Right hindlimb (tissue), 1 donor: Measurements from ENCODE around the gene ELAVL4.

Experiments used
- DNase-seq: peaks from one replicate; pipeline ENCODE4 v3.0.0-alpha.2; 2018

ELAVL4 gene

DNA sequence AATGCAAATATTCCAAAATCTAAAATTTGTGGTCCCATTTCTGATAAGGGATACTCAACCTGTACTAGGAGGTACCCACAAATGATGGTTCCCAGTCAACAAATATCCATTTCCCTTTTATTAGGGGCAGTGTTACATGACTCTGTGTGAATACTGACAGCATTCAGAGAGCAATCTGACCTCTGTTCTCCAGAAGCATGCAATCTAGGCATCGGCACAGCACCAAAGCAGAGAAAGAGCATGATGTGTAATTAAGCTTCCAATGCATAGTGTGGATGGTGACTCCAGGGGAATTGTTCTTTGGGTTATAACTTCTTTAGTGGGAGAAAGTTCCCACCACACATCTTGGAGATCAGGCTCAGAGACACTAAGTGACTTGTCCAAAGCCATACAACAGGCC, 71.6 kb downstream of the ELAVL4 start:
- DNase-seq, result no peak

GRCh38 chr1:50181027-50181663, 72.4 kb downstream of the ELAVL4 start:
- no peak for DNase-seq

DNA sequence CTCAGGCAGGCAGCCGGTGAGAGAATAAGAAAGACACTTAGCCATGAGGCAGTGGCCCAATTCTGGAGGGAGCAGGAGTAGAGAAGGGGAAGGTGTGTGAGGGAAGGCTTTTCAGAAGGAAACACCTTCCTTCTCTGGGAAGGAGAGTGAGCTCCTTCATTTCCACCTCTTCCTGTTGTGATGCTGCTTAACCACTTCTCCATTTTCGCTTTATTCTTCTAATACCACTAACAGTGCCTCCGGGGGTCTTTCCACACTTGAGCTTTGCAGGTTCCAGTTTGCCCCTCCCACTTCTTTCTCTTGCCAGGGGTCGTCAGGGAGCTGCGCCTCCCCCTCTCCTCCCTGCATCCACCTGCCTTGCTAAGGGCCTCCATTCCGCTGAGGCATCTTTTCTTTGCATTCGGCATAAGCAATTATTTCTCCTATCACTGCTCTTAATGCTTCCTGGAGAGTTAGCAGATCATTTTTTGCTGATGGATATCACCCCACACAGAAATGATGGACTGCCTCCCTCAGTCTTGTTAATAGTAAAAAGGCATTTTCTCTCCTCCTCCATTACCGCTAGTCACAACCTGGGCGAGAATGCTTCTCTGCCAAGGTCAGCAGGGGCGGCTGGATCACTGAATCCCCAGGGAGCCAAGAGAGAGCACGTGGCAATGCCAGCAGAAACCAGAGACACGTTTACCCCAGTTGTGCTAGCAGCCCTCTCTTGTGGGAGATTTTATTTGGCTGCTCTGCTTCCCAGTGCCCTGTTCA, 74.8 kb downstream of the ELAVL4 start:
- no peak for DNase-seq

DNA sequence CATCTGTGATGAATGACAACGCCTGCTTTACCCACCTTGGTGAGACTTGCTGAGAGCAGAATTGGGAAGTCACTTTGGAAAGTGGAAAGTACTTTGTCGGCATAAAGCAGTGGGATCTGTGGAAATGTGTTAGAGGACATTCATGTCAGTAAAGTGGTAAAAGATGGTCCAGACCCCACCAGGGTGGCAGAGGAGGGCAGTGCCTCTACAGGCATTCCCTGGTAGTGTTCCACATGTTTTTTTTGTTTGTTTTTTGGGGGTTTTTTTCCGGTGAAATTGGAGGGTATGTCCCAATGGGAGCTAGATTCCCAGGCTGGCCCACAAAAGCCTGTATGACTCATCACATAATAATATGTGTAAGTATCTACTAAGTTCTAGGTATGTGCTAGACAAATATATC, 80.6 kb downstream of the ELAVL4 start:
- no peak for DNase-seq

GRCh38 chr1:50193002-50193401, 84.3 kb downstream of the ELAVL4 start:
- no peak for DNase-seq

DNA sequence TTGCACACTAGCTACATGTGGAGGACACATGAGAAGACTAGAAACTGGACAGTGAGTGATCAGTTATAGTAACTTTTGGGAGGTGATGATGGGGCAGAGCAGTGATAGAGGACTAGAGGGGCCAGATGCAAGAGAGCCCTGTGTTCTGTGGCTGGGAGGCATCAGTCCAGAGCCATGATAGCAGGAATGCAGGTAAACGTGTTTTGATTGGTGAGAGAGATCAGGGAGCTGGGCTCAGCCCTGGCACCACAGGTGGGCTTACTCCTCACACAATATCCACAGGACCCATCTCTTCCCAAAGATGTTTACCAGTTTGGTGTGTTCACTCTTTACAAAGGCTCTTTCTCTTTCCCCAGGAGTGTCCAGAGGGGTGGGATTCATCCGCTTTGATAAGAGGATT, 86.5 kb downstream of the ELAVL4 start:
- no peak for DNase-seq

- no peak for DNase-seq
Observed at GRCh38 chr1:50196081-50196480, 87.4 kb downstream of the ELAVL4 start.

DNA sequence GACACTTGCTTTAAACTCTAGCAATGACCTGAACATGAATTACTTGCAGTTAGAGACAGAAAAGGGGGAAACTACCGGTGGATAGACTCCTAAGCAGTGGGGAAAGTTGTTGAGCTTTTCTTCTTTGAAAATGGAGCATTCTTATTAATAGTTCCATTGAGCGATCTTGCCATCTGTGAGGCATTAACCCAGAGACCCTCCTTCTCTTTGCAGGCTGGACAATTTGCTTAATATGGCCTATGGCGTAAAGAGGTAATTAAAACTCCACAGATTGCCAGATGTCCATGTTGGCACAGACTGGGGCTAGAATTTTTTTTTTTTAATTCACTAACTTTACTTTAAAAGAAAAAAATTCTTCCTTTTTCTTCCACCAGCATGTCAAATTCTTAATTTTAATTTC, 88.5 kb downstream of the ELAVL4 start:
- DNase-seq, result no peak

DNA sequence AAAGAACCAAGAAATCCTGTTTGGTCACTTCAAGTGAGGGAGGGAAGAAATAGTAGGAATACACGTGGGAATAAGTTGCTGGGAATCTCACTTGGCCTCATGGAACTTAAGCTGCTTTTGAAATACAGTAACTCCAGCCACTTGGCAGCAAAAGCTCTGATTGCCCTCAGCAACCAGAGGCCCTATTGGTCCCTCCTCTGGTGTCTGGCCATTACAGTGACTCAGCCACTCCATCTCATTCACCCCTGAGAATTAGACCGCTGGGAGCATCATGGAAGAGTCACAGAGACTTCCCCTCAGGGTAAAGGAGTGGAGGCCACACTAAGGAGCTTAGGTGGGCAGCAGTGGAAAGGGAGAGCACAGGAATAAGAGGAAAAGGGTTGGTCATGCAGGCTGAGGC, 99.6 kb downstream of the ELAVL4 start:
- DNase-seq, result no peak

DNA sequence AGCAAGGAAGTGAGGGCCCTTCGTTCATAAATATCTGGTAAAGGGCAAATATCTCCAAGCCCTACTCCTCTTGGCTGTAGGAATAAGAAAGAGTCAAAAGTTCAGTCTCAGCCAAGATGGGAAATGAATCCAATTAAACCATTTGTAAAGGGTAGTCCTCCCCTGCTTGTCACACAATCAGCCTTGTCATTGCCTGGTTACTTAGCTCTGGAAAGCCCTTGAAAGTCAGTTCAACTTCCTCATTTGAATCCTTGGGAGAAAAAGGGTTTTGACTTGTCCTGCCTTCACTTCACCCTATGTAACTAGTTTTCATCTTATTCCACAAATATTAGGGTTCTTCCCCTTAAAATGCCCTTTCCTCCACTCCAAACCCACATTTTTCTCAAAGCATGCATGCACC, 100.0 kb downstream of the ELAVL4 start:
- DNase-seq, result no peak

- no peak for DNase-seq
Observed at GRCh38 chr1:50209749-50210148, 101.0 kb downstream of the ELAVL4 start.

- no peak for DNase-seq
Observed at GRCh38 chr1:50213505-50213904, 104.8 kb downstream of the ELAVL4 start.

- DNase-seq, result no peak
Observed at GRCh38 chr1:50214717-50215116, 106.0 kb downstream of the ELAVL4 start.

DNA sequence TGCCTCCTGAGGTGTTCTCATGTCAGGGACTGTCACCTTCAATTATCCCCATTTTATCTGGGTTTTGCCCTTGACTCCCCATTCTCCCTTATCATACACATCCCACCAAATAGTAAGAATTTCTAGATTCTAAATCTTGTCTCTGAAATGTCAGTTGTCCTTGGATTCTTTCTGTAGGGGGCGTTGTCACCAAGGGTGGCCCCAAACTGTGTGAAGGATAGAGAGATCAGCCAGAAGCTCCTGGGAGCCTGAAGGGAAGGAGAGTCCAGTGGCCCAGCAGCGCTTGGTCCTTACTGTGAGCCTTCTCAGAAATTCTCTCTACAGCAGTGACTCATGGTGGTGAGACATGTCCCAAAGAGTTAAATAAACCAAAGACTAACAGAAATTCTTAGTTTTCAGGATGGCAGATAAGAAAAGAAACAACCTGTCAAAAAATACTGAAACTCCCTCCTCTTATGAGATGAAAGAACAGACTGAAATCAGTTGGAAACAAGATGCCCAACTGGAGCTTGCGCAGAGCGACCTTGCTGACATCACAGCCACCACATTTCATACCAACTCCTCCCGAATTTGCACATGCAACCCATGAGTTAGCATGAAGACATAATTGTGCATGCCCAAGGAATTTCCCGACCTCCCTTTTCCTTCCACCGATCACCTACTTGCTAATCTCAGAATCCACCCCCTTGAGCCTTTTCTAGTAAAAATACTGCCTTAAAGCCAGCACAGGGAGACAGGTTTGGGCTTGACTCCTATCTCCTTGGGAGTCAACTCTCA, 109.8 kb downstream of the ELAVL4 start:
- DNase-seq, result no peak

GRCh38 chr1:50228871-50229384, 120.2 kb downstream of the ELAVL4 start:
- no peak for DNase-seq

GRCh38 chr1:50231209-50231608, 122.5 kb downstream of the ELAVL4 start:
- no peak for DNase-seq

DNA sequence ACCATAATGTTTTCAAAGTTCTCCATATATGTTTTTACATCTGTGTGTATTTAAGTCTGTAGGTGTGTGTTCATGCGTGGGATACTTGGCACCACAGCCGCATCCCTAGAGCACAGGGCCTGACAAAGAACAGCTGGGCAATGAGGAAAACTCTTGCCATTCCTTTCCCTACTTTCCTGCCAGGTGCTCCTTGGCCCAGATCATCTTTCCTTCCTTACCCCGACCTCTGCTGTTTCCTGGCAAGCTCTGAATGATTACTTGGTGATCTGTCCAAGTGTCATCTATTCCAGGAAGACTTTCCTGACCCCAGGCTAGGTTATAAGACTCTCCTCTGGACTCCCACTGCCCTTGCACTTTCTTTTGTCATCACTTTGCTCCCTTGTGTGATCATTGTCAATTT, 123.6 kb downstream of the ELAVL4 start:
- DNase-seq, result no peak

DNA sequence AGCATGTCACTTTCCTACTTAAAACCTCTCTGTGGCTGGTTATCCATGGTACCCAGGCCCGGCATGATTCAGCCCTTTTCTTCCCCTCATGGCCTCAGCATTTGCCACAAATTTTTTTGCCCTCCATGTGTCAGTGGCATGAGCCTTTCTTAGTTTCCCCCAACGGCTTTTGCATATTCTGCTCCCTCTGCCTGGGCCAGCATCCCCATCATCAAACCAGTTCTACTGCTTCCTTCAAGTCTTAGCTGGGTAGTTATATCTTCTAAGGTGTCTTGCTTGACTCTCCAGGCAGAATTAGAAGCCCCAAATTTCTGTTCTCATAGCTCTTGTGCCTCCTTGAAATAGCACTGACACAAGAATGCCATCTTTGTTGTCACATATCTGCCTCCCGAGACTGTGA, 127.9 kb downstream of the ELAVL4 start:
- DNase-seq, result no peak

DNA sequence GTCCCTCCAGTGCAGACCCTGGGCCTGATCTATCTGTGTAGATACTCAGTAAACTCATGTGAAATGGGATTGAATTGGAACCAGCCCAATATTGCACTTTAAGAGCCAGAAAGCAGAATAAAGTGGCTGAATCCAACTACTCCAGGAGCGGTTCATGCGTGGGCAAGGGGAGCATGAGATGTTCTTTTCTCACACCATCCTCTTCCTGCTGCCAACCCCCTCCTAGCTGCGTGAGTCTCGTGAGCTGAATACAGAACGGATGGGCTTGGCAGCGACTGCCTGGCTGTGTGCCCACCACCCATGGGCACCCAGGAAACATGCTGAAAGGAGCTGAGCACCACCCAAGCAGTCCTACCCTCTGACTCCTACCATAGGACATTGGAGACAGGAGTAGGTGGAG, 128.3 kb downstream of the ELAVL4 start:
- no peak for DNase-seq

- no peak for DNase-seq
Observed at GRCh38 chr1:50243939-50244338, 135.2 kb downstream of the ELAVL4 start.

DNA sequence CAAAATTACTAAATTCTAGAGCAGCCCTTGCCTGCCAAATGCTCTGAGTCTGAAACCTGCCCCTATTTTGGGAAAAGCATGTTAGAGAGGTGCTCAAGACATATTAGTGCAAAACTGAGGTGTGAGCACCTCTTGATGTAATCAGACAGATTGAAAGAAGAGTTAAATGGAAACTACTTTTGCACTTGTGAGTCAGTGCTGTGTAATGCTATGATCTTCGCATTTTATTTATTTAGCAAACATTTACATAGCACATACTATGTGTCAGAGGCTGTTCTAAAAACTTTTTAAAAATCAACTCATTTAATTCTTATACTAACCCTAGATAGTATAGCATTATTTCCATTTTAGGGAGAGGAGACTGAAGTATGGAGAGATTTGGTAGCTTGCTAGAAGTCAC, 138.1 kb downstream of the ELAVL4 start:
- no peak for DNase-seq

- DNase-seq, result no peak
Observed at GRCh38 chr1:50251702-50252101, 143.0 kb downstream of the ELAVL4 start.

- no peak for DNase-seq
Observed at GRCh38 chr1:50252196-50252595, 143.5 kb downstream of the ELAVL4 start.
